ENCODE data around the gene STAT2.
"Not testable (repeated sequence)": the region's sequence is repeated elsewhere in the genome, so short reads cannot be mapped to it uniquely, and the experiment has no call there.

STAT2 gene

DNA sequence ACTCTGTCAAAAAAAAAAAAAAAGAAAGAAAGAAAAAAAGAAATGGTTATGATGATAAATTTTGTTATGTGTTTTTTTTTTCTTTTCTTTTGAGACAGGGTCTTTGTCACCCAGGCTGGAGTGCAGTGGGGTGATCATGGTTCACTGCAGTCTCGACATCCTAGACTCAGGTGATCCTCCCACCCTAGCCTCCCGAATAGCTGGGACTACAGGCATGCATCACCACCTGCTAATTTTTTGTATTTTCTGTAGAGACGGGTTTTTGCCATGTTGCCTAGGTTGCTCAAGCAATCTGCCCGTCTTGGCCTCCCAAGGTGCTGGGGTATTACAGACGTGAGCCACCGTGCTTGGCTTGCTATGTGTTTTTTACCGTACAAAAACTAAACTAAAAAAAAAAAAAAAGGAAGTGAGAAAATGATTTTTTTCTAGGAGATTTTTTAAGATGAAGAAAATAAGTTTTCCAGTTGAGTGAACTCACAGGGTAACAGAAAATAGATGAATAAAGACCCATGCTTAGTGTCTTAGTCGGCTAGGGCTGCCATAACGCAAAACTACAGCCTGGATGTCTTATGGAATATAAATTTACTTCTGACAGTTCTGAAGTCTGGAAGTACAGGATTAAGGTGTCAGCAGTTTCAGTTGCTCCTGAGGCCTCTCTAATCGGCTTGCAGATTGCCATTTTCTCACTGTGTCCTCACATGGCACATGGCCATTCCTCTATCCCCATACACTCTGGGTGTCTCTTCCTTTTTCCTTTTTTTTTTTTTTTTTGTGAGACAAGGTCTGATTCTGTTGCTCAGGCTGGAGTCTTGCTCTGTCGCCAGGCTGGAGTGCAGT lies 15.9 kb upstream of the STAT2 start:
- TF ChIP-seq GATA1 (IDR thresholded peaks at IDR 0.05; ENCODE audit: low read depth, low read length) (no peak), POLR2A (IDR thresholded peaks at IDR 0.05; ENCODE audit: low read length) (no peak)
- DNase-seq = no peak

GRCh38 chr12:56374726-56375597 lies 15.1 kb upstream of the STAT2 start:
- TF ChIP-seq POLR2A (IDR thresholded peaks at IDR 0.05; ENCODE audit: low read length) (no peak), GATA1 (IDR thresholded peaks at IDR 0.05; ENCODE audit: low read depth, low read length) (no peak)
- no peak for DNase-seq

DNA sequence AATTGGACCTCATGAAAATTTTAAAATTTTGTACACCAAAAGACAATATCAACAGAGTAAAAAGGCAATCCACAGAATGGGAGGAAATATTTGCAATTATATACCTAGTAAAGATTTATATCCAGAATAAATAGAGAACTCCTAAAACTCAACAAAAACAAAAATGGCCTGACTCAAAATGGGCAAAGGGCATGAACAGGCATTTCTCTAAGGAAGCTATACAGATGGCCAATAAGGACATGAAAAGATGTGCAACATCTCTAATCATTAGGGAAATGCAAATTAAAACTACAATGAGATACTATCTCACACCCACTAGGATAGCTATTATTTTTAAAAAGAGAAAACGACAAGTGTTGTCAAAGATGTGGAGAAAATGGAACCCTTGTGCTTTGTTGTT lies 13.6 kb upstream of the STAT2 start:
- no peak for TF ChIP-seq GATA1 (IDR thresholded peaks at IDR 0.05; ENCODE audit: low read depth, low read length)
- TF ChIP-seq POLR2A (IDR thresholded peaks at IDR 0.05; ENCODE audit: low read length) = no peak

DNA sequence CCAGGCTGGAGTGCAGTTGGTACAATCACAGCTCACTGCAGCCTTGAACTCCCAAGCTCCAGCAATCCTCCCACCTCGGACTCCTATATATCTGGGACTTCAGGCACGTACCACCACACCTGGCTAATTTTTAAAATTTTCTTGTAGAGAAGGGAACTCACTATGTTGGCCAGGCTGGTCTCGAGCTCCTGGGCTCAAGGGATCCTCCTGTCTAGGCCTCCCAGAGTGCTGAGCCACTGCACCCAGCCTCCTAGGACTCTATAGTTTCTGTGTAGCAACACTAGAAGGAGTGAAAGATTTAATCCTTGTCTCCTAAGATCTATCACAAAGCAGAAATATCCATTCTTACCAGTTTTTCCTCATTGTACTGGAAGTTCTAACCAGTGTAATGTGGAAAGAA lies 7.0 kb upstream of the STAT2 start:
- DNase-seq = no peak
- TF ChIP-seq POLR2A (IDR thresholded peaks at IDR 0.05; ENCODE audit: low read length) (no peak), GATA1 (IDR thresholded peaks at IDR 0.05; ENCODE audit: low read depth, low read length) (no peak)

More for the DNA sequence above, 13.6 kb upstream of the STAT2 start:
- no peak for DNase-seq

GRCh38 chr12:56362130-56363059 lies 2.5 kb upstream of the STAT2 start, which contains the start of gene APOF:
Gene APOF, minus strand, starts transcription at chr12:56362857. Its CDS starts 112 bp downstream, at chr12:56362745.
- TF ChIP-seq GATA1 (IDR thresholded peaks at IDR 0.05; ENCODE audit: low read depth, low read length) (no peak), POLR2A (IDR thresholded peaks at IDR 0.05; ENCODE audit: low read length) (no peak)
- no peak for DNase-seq

- no peak for DNase-seq
- no peak for TF ChIP-seq GATA1 (IDR thresholded peaks at IDR 0.05; ENCODE audit: low read depth, low read length)
- TF ChIP-seq POLR2A (IDR thresholded peaks at IDR 0.05; ENCODE audit: low read length) = no peak
Observed at GRCh38 chr12:56361487-56362129, 1.7 kb upstream of the STAT2 start.

- TF ChIP-seq GATA1 (IDR thresholded peaks at IDR 0.05; ENCODE audit: low read depth, low read length) = no peak
- no peak for TF ChIP-seq POLR2A (IDR thresholded peaks at IDR 0.05; ENCODE audit: low read length)
- peak; percentile 19 to 44 for DNase-seq
Observed at GRCh38 chr12:56358836-56359532, 923 bp downstream of the STAT2 start.

- TF ChIP-seq POLR2A (IDR thresholded peaks at IDR 0.05; ENCODE audit: low read length) (no peak), GATA1 (IDR thresholded peaks at IDR 0.05; ENCODE audit: low read depth, low read length) (no peak)
- no peak for DNase-seq
Observed at GRCh38 chr12:56351325-56351724, 8.6 kb downstream of the STAT2 start.

GRCh38 chr12:56350662-56351061 lies 9.2 kb downstream of the STAT2 start:
- TF ChIP-seq GATA1 (IDR thresholded peaks at IDR 0.05; ENCODE audit: low read depth, low read length) (no peak), POLR2A (IDR thresholded peaks at IDR 0.05; ENCODE audit: low read length) (no peak)

DNA sequence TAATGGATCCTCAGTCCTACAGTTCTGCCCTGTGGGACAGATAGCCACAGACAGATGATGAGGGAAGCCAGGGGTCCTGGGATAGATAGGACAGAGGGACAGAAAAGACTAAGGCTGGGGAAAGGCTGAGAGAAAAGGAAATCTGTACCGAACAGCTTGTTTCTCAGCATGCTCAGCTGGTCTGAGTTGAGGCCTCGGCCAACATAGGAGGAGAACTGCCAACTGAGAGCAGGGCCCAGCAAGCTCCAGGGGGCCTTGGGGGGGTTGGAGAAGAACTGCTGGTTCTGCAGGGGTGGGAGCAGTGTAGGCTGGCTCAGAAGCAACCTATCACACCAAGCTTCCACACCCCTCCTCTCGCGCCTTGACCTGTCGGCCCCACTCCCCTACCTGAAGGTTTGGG lies 11.1 kb downstream of the STAT2 start:
- no peak for DNase-seq
- TF ChIP-seq GATA1 (IDR thresholded peaks at IDR 0.05; ENCODE audit: low read depth, low read length) (no peak), POLR2A (IDR thresholded peaks at IDR 0.05; ENCODE audit: low read length) (no peak)

More at GRCh38 chr12:56350662-56351061, 9.2 kb downstream of the STAT2 start:
- no peak for DNase-seq

- not testable (repeated sequence) for DNase-seq
Observed at GRCh38 chr12:56347255-56347654, 12.7 kb downstream of the STAT2 start.

- DNase-seq = peak in 1 of 2 experiments; percentile 12
- TF ChIP-seq POLR2A (IDR thresholded peaks at IDR 0.05; ENCODE audit: low read length) (no peak), GATA1 (IDR thresholded peaks at IDR 0.05; ENCODE audit: low read depth, low read length) (no peak)
Observed at GRCh38 chr12:56346675-56347074, 13.2 kb downstream of the STAT2 start.

DNA sequence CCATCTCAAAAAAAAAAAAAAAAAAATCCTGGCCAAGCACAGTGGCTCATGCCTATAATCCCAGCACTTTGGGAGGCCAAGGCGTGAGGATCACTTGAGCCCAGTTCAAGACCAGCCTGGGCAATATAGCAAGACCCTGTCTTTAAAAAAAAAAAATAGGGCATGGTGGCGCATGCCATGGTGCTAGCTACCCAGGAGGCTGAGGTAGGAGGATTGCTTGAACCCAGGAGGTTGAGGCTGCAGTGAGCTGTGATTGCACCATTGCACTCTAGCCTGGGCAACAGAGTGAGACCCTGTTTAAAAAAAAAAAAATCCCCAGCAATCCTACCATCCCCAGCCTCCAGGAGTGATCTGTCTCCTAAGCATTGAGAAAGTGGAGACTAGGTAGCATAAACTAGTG lies 17.6 kb downstream of the STAT2 start:
- DNase-seq = not testable (repeated sequence)

Measured in erythroblast (primary cell).